Measurements from ENCODE around the gene CDH8. TPM values are rescaled to one million over a fixed set of nuclear protein-coding genes. Genes with fewer than 3 reads are reported as not detected.

Gene CDH8
- total RNA-seq, 1 donor from 2014 or later: 8.0 TPM

- Mint-ChIP-seq H3K27me3 (peaks cover 3% of the 10 kb centered on the region), H3K4me3 (no peak overlapping the region)
- DNase-seq (ENCODE audit: extremely low spot score, unreplicated experiment): no peak
Measured at GRCh38 chr16:62067981-62068380, 31.7 kb upstream of the CDH8 start.

DNA sequence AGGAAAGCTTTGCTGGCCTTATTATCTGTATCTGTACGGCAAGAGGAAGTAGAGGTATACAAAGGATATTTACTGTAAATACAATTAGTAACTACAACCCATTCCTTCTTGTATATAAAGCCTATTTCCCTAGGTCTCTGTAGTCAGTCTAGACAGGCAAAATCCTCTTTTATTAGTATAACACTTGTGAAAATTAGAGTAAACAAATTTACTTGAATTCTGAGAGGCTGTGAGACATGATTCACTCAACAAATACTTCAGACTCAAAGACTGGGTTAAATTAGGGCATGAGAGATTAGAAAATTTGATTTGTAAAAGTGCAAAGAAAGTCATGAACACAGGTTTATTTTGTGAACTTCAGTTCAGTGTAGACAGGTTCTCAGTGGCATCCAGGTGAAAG is 30.9 kb upstream of the CDH8 start:
- H3K27me3 Mint-ChIP-seq: peaks cover 3% of the 10 kb centered on the region

More at GRCh38 chr16:62067981-62068380, 31.7 kb upstream of the CDH8 start:
- H3K9me3 Mint-ChIP-seq: no peaks in the 10 kb centered on the region
- H3K27ac Mint-ChIP-seq: no peak overlapping the region
- TF ChIP-seq CTCF (conservative IDR thresholded peaks at IDR 0.05): no peak
- no peaks in the 10 kb centered on the region for H3K4me1 Mint-ChIP-seq (ENCODE audit: unreplicated experiment)
- H3K36me3 Mint-ChIP-seq: no peaks in the 10 kb centered on the region

GRCh38 chr16:62066747-62067146 is 30.5 kb upstream of the CDH8 start:
- H3K36me3 Mint-ChIP-seq: no peaks in the 10 kb centered on the region
- H3K27ac Mint-ChIP-seq: no peak overlapping the region
- no peak overlapping the region for H3K4me3 Mint-ChIP-seq
- no peaks in the 10 kb centered on the region for H3K9me3 Mint-ChIP-seq
- no peaks in the 10 kb centered on the region for H3K4me1 Mint-ChIP-seq (ENCODE audit: unreplicated experiment)
- H3K27me3 Mint-ChIP-seq: peaks cover 3% of the 10 kb centered on the region
- TF ChIP-seq CTCF (conservative IDR thresholded peaks at IDR 0.05): no peak
- no peak for DNase-seq (ENCODE audit: extremely low spot score, unreplicated experiment)

More for the DNA sequence above, 30.9 kb upstream of the CDH8 start:
- no peak for DNase-seq (ENCODE audit: extremely low spot score, unreplicated experiment)
- H3K4me3 Mint-ChIP-seq: no peak overlapping the region
- no peaks in the 10 kb centered on the region for H3K4me1 Mint-ChIP-seq (ENCODE audit: unreplicated experiment)
- no peak overlapping the region for H3K27ac Mint-ChIP-seq
- H3K36me3 Mint-ChIP-seq: no peaks in the 10 kb centered on the region
- no peaks in the 10 kb centered on the region for H3K9me3 Mint-ChIP-seq
- no peak for TF ChIP-seq CTCF (conservative IDR thresholded peaks at IDR 0.05)

DNA sequence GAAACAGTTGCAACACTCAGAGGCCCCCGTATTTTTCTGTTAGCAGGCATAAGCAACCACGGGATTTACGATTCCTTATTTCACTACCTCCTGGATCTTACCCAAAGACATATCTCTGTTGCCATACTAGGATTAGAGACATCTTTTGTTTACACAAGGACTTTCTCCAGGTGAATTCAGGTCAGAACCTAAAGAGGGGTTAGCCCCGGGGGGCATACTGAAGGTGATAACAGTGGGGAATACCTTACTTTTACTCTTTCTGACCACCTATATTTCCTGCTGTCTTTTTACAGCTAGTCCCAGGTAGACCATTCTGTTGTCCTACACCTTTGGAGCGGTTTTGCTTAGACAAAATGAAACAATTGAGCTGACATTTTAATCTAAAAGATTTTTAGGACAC is 27.9 kb upstream of the CDH8 start:
- H3K27me3 Mint-ChIP-seq: peaks cover 7% of the 10 kb centered on the region
- H3K4me3 Mint-ChIP-seq: no peak overlapping the region
- no peaks in the 10 kb centered on the region for H3K9me3 Mint-ChIP-seq
- H3K27ac Mint-ChIP-seq: no peak overlapping the region
- DNase-seq (ENCODE audit: extremely low spot score, unreplicated experiment): no peak
- no peaks in the 10 kb centered on the region for H3K4me1 Mint-ChIP-seq (ENCODE audit: unreplicated experiment)
- H3K36me3 Mint-ChIP-seq: no peaks in the 10 kb centered on the region
- TF ChIP-seq CTCF (conservative IDR thresholded peaks at IDR 0.05): no peak

DNA sequence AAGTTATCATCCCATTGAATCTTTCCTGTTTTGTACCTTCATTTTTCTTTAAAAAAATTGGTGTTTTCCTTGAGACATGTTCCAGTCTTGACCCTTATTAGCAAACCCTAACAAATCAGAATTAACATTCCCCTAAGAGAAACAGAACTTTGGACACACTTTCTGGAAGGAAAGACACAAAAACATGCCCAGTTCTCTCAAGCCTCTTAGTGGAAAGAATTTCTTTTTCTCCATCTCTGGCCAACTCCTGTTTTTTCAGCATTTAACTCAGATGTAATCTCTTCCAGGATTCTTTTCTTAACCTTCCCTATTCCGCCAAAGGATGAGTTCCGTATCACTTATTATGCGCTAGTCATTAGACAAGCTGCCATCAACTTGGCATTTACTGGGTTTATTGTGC is 23.9 kb upstream of the CDH8 start:
- H3K4me3 Mint-ChIP-seq: no peak overlapping the region
- no peak overlapping the region for H3K27ac Mint-ChIP-seq
- no peak for DNase-seq (ENCODE audit: extremely low spot score, unreplicated experiment)
- peaks cover 20% of the 10 kb centered on the region for H3K27me3 Mint-ChIP-seq
- H3K9me3 Mint-ChIP-seq: no peaks in the 10 kb centered on the region
- H3K4me1 Mint-ChIP-seq (ENCODE audit: unreplicated experiment): no peaks in the 10 kb centered on the region
- TF ChIP-seq CTCF (conservative IDR thresholded peaks at IDR 0.05): no peak
- no peaks in the 10 kb centered on the region for H3K36me3 Mint-ChIP-seq

GRCh38 chr16:62059527-62059926 is 23.3 kb upstream of the CDH8 start:
- no peak for TF ChIP-seq CTCF (conservative IDR thresholded peaks at IDR 0.05)
- Mint-ChIP-seq H3K27me3 (peaks cover 23% of the 10 kb centered on the region), H3K27ac (no peak overlapping the region), H3K9me3 (no peaks in the 10 kb centered on the region), H3K36me3 (no peaks in the 10 kb centered on the region), H3K4me3 (no peak overlapping the region), H3K4me1 (ENCODE audit: unreplicated experiment) (no peaks in the 10 kb centered on the region)
- DNase-seq (ENCODE audit: extremely low spot score, unreplicated experiment): no peak
